Neural progenitor cell (in vitro differentiated cells): ENCODE measurements around the gene ATP8B2. TPM values are rescaled to one million over a fixed set of nuclear protein-coding genes. Genes with fewer than 3 reads are reported as not detected.
"Not testable (repeated sequence)": the region's sequence is repeated elsewhere in the genome, so short reads cannot be mapped to it uniquely, and the experiment has no call there.

ENCODE experiments used
- DNase-seq: peaks from one replicate; pipeline ENCODE4 v3.0.0-alpha.2; 2016; ENCODE audit warnings: low spot score
- H2AFZ ChIP-seq: fragments of 200-600 bp; sonication (generic); replicated peaks from 2 replicates; pipeline ENCODE4 v1.6.1; 2016; ENCODE audit warnings: antibody characterized with exemption
- H3F3A ChIP-seq: fragments of 200-600 bp; sonication (generic); 2 replicates; pipeline ENCODE4 v1.6.1; 2016; ENCODE audit warnings: antibody characterized with exemption, low read depth
- H3K27ac ChIP-seq: fragments of 200-600 bp; sonication (generic); 2 replicates; pipeline ENCODE4 v1.5.1; 2016; ENCODE audit warnings: mild to moderate bottlenecking
- H3K27me3 ChIP-seq: fragments of 200-600 bp; sonication (generic); 2 replicates; pipeline ENCODE4 v1.6.1; 2016; ENCODE audit warnings: mild to moderate bottlenecking, moderate library complexity
- H3K36me3 ChIP-seq: fragments of 200-600 bp; sonication (generic); 2 replicates; pipeline ENCODE4 v1.5.1; 2016
- H3K4me1 ChIP-seq: fragments of 200-600 bp; sonication (generic); 2 replicates; pipeline ENCODE4 v1.6.1; 2016; ENCODE audit warnings: mixed run types
- H3K4me2 ChIP-seq: fragments of 200-600 bp; sonication (generic); 2 replicates; pipeline ENCODE4 v1.6.1; 2016
- H3K4me3 ChIP-seq: fragments of 200-600 bp; sonication (generic); 2 replicates; pipeline ENCODE4 v1.5.1; 2016
- H3K79me2 ChIP-seq: fragments of 200-600 bp; sonication (generic); 2 replicates; pipeline ENCODE4 v1.6.1; 2016; ENCODE audit warnings: low read depth
- H3K9ac ChIP-seq: fragments of 200-600 bp; sonication (generic); 2 replicates; pipeline ENCODE4 v1.6.1; 2016
- H3K9me3 ChIP-seq: fragments of 200-600 bp; sonication (generic); 2 replicates; pipeline ENCODE4 v1.5.1; 2016; ENCODE audit warnings: low read depth
- H4K20me1 ChIP-seq: fragments of 200-600 bp; sonication (generic); 2 replicates; pipeline ENCODE4 v1.6.1; 2016; ENCODE audit warnings: low read depth
- H3K27ac Mint-ChIP-seq: 3 replicates; pipeline ENCODE4 v1.8.0; 2021; ENCODE audit warnings: mixed read lengths
- H3K27me3 Mint-ChIP-seq: 2 replicates; pipeline ENCODE4 v1.8.0; 2022; ENCODE audit warnings: low read depth, mild to moderate bottlenecking, inconsistent platforms, moderate library complexity, mixed read lengths; ENCODE audit not compliant: insufficient read depth
- H3K36me3 Mint-ChIP-seq: 3 replicates; pipeline ENCODE4 v1.8.0; 2021; ENCODE audit warnings: mixed read lengths
- H3K4me1 Mint-ChIP-seq: 3 replicates; pipeline ENCODE4 v1.8.0; 2021; ENCODE audit warnings: mixed read lengths
- H3K4me3 Mint-ChIP-seq: 3 replicates; pipeline ENCODE4 v1.8.0; 2021; ENCODE audit warnings: mild to moderate bottlenecking, moderate library complexity, mixed read lengths
- H3K9me3 Mint-ChIP-seq: 3 replicates; pipeline ENCODE4 v1.8.0; 2020; ENCODE audit warnings: mixed read lengths
- CTCF ChIP-seq: fragments of 200-600 bp; sonication (generic); IDR thresholded peaks from 2 replicates; pipeline ENCODE4 v1.5.1; 2017; ENCODE audit warnings: antibody characterized with exemption, mild to moderate bottlenecking
- EZH2 ChIP-seq: fragments of 200-600 bp; sonication (generic); IDR thresholded peaks from 2 replicates; pipeline ENCODE4 v1.6.1; 2017; ENCODE audit warnings: antibody characterized with exemption, mild to moderate bottlenecking, moderate library complexity
- EZH2phosphoT487 ChIP-seq: fragments of 200-600 bp; sonication (generic); IDR thresholded peaks from 2 replicates; pipeline ENCODE4 v1.6.1; 2017; ENCODE audit warnings: antibody characterized with exemption
- total RNA-seq: library from RNA; depleted of rRNA; stranded (reverse); fragments of >200 nt; gene quantifications from 2 replicates; pipeline ENCODE4 v1.2.3, GENCODE V29; 2015; ENCODE audit warnings: low replicate concordance

The ATP8B2 gene
- total RNA-seq, 1 donor from 2014 or later = 41.6 TPM

- Mint-ChIP-seq H3K4me1 (no peaks in the 10 kb centered on the region), H3K9me3 (no peaks in the 10 kb centered on the region), H3K36me3 (peaks cover 29% of the 10 kb centered on the region), H3K27me3 (no peaks in the 10 kb centered on the region), H3K27ac (no peak overlapping the region), H3K4me3 (no peak overlapping the region)
- Histone ChIP-seq H3K4me2 (no peak overlapping the region), H3K79me2 (no peaks in the 10 kb centered on the region), H3F3A (peaks cover 10% of the 10 kb centered on the region), H2AFZ (no peak overlapping the region), H3K27me3 (no peaks in the 10 kb centered on the region), H3K36me3 (peaks cover 3% of the 10 kb centered on the region), H3K27ac (no peak overlapping the region), H3K4me1 (no peaks in the 10 kb centered on the region), H3K4me3 (no peak overlapping the region), H3K9ac (no peak overlapping the region), H3K9me3 (no peaks in the 10 kb centered on the region), H4K20me1 (peaks cover 11% of the 10 kb centered on the region)
- TF ChIP-seq CTCF (no peak), EZH2 (no peak), EZH2phosphoT487 (no peak)
- no peak for DNase-seq
Measured at GRCh38 chr1:154337253-154337894, 12.0 kb downstream of the ATP8B2 start.

- Histone ChIP-seq H3K9me3 (no peaks in the 10 kb centered on the region), H3K27me3 (no peaks in the 10 kb centered on the region), H2AFZ (no peak overlapping the region), H3K27ac (no peak overlapping the region), H3F3A (peaks cover 10% of the 10 kb centered on the region), H4K20me1 (peaks cover 11% of the 10 kb centered on the region), H3K4me1 (no peaks in the 10 kb centered on the region), H3K4me2 (no peak overlapping the region), H3K79me2 (no peaks in the 10 kb centered on the region), H3K9ac (no peak overlapping the region), H3K36me3 (peaks cover 3% of the 10 kb centered on the region), H3K4me3 (no peak overlapping the region)
- peaks cover 3% of the 10 kb centered on the region for H3K27me3 Mint-ChIP-seq
- no peak for DNase-seq
- H3K36me3 Mint-ChIP-seq = peaks cover 36% of the 10 kb centered on the region
- H3K9me3 Mint-ChIP-seq = no peaks in the 10 kb centered on the region
- TF ChIP-seq EZH2phosphoT487 (no peak), CTCF (no peak), EZH2 (no peak)
- no peaks in the 10 kb centered on the region for H3K4me1 Mint-ChIP-seq
- no peak overlapping the region for H3K27ac Mint-ChIP-seq
- H3K4me3 Mint-ChIP-seq = no peak overlapping the region
Measured at GRCh38 chr1:154338875-154339274, 13.6 kb downstream of the ATP8B2 start.

- H3K36me3 Mint-ChIP-seq = peaks cover 43% of the 10 kb centered on the region
- not testable (repeated sequence) for H3K27ac Mint-ChIP-seq, H3K9me3 Mint-ChIP-seq, H3K4me3 Mint-ChIP-seq, H3F3A ChIP-seq, H3K4me1 Mint-ChIP-seq, H3K4me2 ChIP-seq, H3K36me3 ChIP-seq, H3K9ac ChIP-seq, H3K27me3 Mint-ChIP-seq, H3K27me3 ChIP-seq, H3K27ac ChIP-seq, H3K9me3 ChIP-seq, H2AFZ ChIP-seq, H3K79me2 ChIP-seq, H4K20me1 ChIP-seq, DNase-seq, H3K4me3 ChIP-seq, H3K4me1 ChIP-seq
Measured at GRCh38 chr1:154341366-154341765, 16.0 kb downstream of the ATP8B2 start.

- Mint-ChIP-seq H3K9me3 (no peaks in the 10 kb centered on the region), H3K4me1 (no peaks in the 10 kb centered on the region), H3K4me3 (no peak overlapping the region), H3K27ac (no peak overlapping the region), H3K27me3 (peaks cover 3% of the 10 kb centered on the region), H3K36me3 (peaks cover 47% of the 10 kb centered on the region)
- no peaks in the 10 kb centered on the region for H3K27me3 ChIP-seq
- no peak overlapping the region for H3K4me2 ChIP-seq
- no peak overlapping the region for H3K27ac ChIP-seq
- H3K79me2 ChIP-seq = no peaks in the 10 kb centered on the region
- H4K20me1 ChIP-seq = peaks cover 3% of the 10 kb centered on the region
- H3K4me1 ChIP-seq = no peaks in the 10 kb centered on the region
- H3K9me3 ChIP-seq = no peaks in the 10 kb centered on the region
- H3K4me3 ChIP-seq = no peak overlapping the region
- H3F3A ChIP-seq = no peaks in the 10 kb centered on the region
- H2AFZ ChIP-seq = no peak overlapping the region
- no peak for DNase-seq
- TF ChIP-seq CTCF (no peak), EZH2 (no peak), EZH2phosphoT487 (no peak)
- H3K36me3 ChIP-seq = peaks cover 3% of the 10 kb centered on the region
- no peak overlapping the region for H3K9ac ChIP-seq
Measured at GRCh38 chr1:154342132-154342531, 16.8 kb downstream of the ATP8B2 start.
